NCI-H748 (cell line): ENCODE data around the gene FGD4.
A peak's percentile ranks its signal among the peaks of the same experiment; 100 is the strongest.

Source experiments
- DNase-seq: peaks from one replicate; lab custom pipeline; 2025; ENCODE audit not compliant: unreplicated experiment; lab: John Stamatoyannopoulos, UW

FGD4 gene

GRCh38 chr12:32402946-32403345 is 3.6 kb downstream of the FGD4 start:
- DNase-seq, result no peak

- DNase-seq, result no peak
These were observed 8.4 kb downstream of the FGD4 start for GRCh38 chr12:32407795-32408194.

DNA sequence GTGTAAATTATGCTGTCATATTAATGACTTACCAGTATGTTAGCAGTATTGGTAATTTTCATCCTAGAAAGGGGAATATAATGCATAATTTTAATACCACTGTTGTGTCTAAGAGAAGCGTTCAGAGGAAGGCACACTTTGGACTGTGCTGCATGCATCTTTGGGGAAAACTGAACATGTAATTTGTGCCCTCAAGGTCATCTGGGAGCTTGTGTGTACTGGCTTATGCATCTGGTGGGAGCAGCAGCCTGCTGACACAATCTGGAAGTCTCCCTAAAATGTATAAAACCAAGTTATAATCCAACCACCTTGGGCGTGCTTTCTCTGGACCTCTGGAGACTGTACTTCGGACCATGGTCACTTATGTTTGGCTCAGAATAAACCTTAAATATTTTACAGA is 14.1 kb downstream of the FGD4 start:
- no peak for DNase-seq

DNA sequence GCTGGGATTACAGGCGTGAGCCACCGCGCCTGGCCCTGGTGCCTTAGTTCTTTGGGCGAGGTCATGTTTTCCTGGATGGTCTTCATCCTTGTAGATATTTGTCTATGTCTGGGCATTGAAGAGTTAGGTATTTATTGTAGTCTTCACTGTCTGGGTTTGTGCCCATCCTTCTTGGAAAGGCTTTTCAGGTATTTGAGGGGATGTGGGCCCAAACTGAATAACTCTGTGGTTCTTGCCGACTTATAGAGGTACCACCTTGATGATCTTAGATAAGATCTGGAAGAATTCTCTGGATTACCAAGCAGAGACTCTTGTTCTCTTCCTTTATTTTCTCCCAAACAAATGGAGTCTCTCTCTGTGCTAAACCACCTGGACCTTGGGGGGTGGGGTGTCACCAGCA is 18.9 kb downstream of the FGD4 start:
- DNase-seq, result no peak

- no peak for DNase-seq
These were observed 19.7 kb downstream of the FGD4 start for GRCh38 chr12:32418903-32419519.

- DNase-seq, result no peak
These were observed 20.2 kb downstream of the FGD4 start for GRCh38 chr12:32419520-32419960.

GRCh38 chr12:32420356-32420755 is 21.0 kb downstream of the FGD4 start:
- DNase-seq, result no peak

DNA sequence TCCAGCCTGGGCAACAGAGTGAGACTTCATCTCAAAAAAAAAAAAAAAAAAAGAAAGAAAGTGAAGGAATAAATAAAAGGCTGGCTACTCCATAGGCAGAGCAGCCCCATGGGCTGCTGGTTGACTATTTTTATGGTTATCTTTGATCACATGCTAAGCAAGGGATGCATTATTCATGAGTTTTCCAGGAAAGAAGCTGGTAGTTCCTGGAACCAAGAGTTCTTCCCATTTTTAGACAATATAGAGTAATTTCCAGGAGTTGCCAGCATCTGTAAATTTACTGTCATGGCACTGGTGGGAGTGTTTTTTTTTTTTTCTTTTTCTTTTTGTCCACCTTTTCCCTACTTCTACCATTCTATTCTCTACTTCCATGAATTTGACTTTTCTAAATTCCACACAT is 24.2 kb downstream of the FGD4 start:
- no peak for DNase-seq

GRCh38 chr12:32431025-32431424 is 31.7 kb downstream of the FGD4 start:
- DNase-seq, result peak; percentile 39

- DNase-seq, result no peak
These were observed 36.8 kb downstream of the FGD4 start for GRCh38 chr12:32435921-32436705.

- DNase-seq, result no peak
These were observed 37.7 kb downstream of the FGD4 start for GRCh38 chr12:32437095-32437515.

- no peak for DNase-seq
These were observed 40.9 kb downstream of the FGD4 start for GRCh38 chr12:32440120-32440865.

- DNase-seq, result no peak
These were observed 44.1 kb downstream of the FGD4 start for GRCh38 chr12:32443491-32443890.

- peak; percentile 32 for DNase-seq
These were observed 45.5 kb downstream of the FGD4 start for GRCh38 chr12:32444895-32445294.

GRCh38 chr12:32445356-32445755 is 46.0 kb downstream of the FGD4 start:
- DNase-seq, result no peak

GRCh38 chr12:32446316-32447119 is 47.2 kb downstream of the FGD4 start:
- no peak for DNase-seq

- no peak for DNase-seq
These were observed 49.2 kb downstream of the FGD4 start for GRCh38 chr12:32448586-32448985.

DNA sequence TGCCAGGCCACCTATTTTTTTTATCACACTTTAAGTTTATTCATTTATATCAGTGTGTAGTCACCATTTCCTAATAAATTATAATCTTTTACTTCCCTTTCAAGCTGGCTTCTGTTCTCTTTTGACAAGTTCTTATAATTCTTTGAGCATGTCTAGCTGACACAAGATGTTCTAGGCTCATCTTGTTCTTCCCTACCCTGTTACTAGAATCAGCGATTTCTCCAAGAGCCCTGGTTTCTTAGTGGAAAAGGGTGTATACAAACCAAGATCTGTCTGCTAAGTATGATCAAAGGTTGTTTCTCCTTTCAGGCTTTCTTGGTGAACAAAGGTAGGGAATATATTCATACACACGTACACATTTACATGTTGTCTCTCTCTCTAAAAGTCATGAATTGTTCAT is 51.0 kb downstream of the FGD4 start:
- DNase-seq, result no peak

- DNase-seq, result no peak
These were observed 51.4 kb downstream of the FGD4 start for GRCh38 chr12:32450768-32451167.

- DNase-seq, result no peak
These were observed 52.5 kb downstream of the FGD4 start for GRCh38 chr12:32451816-32452215.

GRCh38 chr12:32454075-32454474 is 54.7 kb downstream of the FGD4 start:
- DNase-seq, result no peak
